Stimulated activated CD4-positive, alpha-beta T cell treated with anti-CD3 and anti-CD28 coated beads, Interleukin-15, amount 100 ng/mL, for 48 hours (primary cell): ENCODE data around the gene TSGA10.
A peak's percentile ranks its signal among the peaks of the same experiment; 100 is the strongest.
"Not testable (repeated sequence)": the region's sequence is repeated elsewhere in the genome, so short reads cannot be mapped to it uniquely, and the experiment has no call there.

Source experiments
- DNase-seq, 2 donors: peaks; one replicate each; pipeline ENCODE4 v3.0.0-alpha.2; 2020; ENCODE audit warnings: low read depth in 2 of 2

Gene TSGA10

DNA sequence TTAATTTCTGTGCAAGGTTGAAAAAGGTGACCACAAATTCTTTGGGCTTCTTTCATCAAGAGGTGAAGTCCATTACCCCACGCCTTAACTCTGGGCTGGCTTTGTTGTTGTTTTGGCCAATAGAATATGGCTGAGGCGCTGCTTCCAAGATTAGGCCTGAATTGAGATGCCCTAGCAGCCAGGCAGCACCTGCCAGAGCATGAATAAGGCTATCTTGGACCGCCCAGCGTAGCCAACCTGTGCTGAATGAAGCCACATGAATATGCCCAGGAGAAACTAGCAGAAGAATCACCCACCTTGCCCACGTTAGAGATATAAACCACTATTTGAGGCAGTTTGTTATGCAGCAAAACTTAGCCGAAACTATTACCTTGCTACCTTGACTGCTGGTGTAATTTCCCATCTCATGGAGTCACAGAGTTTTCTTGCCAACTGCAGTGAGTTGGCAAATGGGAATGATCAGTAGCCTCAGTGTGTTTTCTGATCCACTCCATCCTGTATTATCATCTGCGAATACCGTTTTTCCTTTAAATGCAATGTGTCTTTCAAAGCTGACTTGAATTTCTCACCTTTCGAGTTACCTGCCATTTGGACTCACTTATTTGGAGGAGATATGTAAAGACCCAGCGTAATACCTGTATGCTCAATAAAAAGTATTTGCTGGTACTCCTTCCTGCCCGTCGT lies 679 bp downstream of the TSGA10 start:
- DNase-seq, result no peak

DNA sequence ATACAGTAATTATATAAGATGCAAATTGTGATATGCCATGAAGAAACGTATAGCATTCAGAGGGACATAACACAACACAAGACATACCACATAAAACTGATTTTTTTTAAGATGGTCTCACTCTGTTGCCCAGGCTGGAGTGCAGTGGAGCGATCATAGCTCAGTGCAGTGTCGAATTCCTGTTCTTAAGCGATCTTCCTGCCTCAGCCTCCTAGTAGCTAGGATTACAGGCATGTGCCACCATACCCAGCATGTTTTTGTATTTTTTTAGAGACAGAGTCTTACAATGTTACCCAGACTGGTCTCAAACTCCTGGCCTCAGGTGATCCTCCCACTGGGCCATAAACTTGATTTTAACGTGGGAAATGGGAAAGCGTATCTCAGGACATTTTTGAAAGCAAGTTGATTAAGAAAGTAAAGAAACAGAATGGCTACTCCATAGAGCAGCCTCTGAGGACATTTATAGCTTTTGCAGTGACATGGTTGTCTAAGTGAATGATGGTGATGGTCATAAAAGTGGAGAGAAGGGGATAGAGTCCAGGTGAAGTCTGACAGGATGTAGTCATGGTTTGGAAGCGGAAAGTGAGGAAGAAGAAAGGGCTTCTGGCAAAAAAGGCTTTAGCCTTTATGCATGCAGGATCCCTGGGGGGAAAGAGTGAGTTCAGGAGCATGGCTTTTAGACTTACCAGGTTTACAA lies 2.4 kb downstream of the TSGA10 start:
- no peak for DNase-seq

DNA sequence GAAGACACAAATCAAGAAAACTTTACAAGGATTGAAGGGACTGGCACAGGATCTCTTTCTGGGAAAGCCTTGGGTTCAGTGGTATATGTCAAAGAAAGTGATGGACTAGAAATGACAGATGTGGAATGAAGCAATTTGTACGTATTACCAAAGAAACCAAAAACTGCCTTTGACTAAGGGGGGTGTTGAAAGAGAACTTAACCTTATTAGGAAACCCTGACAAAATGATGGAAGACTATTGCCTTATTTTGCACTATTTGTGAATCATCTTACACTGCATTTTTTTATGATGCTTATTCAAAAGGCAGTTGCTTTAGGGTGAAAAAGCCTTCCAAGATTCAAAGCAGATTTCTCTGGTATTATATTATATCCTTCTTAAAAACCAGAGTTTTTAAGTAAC lies 4.0 kb downstream of the TSGA10 start:
- DNase-seq, result no peak

DNA sequence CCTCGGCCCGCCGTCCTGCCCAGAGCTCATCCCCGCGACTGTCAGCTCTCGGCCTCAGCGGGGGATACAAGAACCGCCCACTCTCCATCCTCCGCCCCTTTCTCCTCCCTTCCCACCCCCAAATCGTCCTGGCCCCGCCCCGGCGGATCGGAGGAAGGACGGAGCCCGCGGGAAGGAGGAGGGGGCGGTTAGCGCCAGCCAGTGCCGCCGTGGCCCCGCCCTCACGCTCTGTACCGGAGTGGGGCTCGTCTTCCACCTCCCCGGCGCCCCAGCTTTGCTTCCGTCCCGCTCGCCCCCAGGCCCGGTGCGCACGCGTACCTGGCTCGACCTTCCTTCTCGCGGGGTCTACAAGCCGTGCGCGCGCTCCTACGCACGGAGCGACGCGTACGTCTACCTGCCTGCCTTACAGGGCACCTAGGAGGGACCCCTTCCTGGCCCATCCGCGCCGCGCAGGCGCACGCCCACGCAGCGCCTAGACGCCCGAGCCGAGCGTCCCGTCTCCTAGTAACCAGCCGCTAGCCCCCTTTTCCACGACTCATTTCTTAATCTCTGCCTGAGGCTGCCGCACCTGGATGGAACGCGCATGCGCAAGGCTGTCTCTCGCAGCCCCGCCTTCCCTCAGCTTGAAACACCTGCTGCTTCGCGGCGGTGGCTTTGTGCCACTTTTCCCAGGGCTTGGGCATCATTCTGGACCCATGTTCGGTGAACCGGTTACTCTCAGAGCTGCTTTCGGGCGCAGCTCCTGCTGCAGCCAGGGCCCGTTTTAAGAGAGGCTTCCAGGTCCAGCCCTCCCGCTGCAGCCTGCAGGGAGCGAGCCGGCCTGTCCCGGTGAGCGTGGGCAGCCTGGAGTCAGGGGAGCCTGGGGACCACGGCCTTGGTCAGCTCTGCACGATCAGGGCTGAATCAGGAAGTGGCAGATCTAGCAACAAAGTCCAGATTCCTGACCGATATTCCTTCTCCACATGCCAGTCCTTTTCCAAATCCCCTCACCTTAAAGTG lies 13.3 kb downstream of the TSGA10 start, which contains the start of gene C2orf15:
C2orf15 (plus strand) TSS at position 598 of the 999 bp plus-strand sequence. CDS start 8,852 bp downstream, outside the sequence.
- peak; percentile 91 to 97 for DNase-seq

DNA sequence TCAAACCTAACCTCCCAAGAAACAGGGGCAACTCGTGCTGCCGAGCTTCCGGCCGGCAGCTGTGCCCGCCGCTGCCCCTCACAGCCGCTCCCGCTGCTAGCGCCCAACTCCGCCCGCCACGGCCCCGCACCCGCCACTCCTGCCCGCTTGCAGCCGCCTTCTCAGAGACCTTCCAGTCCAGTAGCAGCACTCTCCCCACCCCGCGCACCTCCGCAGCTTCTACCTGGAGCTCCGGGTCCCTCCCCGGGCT lies 14.0 kb downstream of the TSGA10 start:
- DNase-seq, result no peak

DNA sequence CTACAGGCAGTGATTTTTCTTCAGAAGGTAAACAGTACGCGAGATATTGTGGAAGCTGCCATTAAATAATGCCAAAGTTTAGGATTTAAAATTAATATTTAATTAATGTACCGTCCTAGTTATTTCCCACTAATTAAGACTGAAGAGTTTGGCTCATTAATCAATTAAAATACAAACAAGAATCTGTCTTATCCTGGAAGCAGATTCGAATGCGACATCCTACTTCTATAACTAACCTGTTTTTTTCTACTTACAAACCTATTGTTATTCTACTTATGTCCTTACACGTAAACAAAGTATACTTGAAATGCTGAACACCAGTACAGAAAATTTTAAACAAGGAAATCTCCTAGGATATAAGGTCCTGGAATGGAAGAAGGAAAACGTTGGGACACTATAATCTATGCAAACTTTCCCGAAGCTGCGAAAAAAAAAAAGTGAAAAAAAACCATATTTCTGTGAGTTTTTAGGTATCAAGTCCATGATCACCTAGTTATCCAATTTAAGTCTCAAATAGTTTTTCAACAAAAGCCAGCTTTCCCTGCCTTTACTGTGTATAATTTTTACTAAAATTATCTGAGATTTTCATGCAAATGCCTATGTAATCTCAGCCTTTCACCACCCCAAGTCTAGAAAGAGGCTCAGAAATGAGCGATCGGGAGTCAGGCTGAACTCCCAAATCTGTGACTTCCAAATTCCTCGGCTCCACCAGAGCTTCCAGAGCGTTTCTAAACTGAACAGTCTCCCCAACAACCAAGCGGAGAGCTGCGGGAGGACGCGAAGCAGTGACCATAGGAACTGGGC lies 14.5 kb downstream of the TSGA10 start:
- DNase-seq, result no peak

DNA sequence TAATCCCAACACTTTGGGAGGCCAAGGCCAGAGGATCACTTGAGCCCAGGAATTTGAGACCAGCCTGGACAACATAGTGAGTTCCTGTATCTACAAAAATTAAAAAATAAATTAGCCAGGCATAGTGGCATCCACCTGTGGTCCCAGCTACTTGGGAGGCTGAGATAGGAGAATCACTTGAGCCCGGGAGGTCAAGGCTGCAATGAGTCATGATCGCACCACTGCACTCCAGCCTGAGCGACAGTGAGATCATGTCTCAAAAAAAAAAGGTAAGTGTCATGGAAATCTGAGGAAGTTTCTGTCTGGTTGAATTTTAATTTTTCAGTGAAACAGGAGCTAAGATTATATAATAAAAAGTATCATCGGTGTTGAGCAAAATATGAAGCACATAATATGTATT lies 15.7 kb downstream of the TSGA10 start:
- DNase-seq, result no peak

DNA sequence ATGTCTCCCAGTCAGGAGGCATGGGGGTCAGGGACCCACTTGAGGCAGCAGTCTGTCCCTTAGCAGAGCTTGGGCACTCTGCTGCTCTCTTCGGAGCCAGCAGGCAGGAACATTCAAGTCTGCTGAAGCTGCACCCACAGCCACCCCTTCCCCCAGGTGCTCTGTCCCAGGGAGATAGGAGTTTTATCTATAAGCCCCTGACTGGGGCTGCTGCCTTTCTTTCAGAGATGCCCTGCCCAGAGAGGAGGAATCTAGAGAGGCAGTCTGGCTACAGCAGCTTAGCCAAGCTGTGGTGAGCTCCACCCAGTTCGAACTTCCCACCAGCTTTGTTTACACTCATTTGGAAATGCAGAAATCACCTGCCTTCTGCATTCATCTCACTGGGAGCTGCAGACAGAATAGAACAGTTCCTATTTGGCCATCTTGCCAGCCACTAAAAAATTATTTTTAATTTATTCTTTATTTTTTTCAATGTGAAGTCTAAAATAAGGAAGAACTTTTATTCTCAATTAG lies 19.6 kb downstream of the TSGA10 start:
- DNase-seq, result not testable (repeated sequence)

DNA sequence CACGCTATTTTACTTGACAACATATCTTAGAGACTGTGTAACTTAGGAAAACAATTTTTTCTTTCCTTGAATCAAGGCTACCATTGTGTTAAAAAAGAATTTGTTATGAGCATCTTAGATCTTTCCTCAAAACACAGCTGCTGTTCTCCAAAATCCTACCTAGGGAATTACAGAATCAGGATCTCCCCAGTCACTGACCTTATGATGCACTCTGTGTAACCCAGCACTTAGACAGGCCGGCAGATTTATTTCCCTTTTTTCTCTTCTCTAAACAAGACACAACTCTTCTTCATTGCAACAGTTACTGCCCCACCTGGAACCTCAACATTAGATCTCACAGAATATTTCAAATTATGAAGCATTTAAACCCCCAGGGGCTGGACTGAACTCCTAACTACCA lies 26.8 kb downstream of the TSGA10 start:
- no peak for DNase-seq

DNA sequence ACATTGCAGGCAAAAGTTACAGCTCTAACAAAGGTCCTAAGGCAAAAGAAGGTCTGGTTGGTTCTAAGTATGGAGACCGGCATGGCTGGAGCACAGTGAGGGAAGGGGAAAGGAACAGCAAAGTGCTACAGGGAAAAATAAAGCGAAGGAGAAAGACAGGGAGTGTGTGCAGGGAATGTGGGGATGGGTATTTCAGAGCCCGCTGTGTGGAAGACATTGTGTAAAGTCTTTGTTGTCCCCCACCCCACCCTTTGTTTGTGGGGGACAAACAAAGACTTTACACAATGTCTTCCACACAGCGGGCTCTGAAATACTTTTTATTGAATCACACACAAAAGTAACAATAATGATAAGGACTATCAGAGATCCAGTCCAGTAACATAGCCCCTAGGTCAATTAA lies 42.1 kb downstream of the TSGA10 start:
- DNase-seq, result no peak

DNA sequence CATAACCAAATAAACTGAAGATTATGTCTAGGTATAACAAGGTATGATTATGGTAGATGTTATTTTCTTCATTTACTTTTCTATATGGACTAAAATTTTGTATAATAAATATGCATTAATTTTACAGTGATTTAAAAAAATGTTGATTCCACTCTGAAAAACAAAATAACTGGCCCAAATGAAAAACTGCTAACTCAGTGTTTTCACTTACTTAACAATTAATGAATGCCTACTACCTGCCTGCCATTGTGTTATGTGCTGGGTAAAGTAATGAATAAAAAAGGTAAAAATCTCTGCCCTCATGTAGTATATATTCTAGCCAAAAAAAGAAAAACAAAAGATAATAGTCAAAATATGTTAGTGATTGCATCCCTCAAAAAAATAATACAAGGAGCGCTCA lies 42.8 kb downstream of the TSGA10 start:
- no peak for DNase-seq

DNA sequence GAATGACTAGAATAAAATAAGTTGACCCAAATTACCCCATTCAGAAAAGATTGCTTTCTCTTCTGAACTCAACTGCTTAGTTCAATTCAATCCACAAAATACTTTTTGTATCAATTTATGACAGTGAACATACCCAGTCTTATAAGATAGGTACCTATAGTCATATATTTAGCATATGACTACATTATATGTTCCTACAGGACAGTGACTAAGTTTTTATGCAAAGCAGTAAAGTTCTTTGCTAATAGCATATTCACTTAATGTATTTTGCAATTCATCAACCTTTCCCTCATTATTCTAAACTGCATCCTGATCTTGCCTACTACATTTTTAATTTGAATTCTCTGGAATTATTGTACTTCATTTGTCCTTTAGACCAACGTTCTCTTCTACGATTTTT lies 43.5 kb downstream of the TSGA10 start:
- DNase-seq, result no peak

DNA sequence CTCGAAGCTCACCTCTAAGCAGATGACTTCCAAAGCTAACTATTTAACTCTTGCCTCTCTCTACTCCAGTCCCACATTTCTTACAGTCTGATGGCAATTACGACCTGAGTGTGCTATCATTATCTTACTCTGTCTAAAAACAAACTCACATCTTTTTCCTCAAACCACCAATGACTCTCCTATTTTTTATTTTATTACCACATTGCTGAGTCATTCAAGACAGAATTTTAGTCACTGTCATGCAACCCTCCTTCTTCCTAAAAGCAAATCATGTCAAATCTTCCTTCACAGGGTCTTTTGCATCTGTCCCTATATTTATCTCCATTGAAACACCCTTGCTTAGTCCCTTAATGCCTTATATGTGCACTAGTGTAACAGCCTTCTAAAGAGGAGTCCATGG lies 47.8 kb downstream of the TSGA10 start:
- DNase-seq, result no peak

DNA sequence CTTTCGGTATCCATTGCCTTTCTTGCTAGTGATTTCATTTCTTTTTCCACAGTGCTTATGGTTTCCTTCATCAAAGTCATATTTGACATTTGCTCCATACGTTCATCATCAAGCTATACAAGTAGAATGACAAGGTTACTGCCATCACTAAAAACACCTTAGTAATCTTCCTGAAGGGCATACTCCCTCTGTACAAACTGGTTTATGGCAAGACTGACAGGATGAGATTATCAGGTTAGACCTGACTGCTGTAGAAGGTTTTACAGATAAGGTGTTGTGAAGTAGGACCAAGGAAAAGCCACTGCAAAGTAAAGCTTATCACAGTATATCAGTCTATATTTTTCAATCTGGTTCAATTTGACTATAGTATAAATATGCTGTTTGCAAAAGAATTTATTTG lies 50.7 kb downstream of the TSGA10 start:
- DNase-seq, result no peak

DNA sequence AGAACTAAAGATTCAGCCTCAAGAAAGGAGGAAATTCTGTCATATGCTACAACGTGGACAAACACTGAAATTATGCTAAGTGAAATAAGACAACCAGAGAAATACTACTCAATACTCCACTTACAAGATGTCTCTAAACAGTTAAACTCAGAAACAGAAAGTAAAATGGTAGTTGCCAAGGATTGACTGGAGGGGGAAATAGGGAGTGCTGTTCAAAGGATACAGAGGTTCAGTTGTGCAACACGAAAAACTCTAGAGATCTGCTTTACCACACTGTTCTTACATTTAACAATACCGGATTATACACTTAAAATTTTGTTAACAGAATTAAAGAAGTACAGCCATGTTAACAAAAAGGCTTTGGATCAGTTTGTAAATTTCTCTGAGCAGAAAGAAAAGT lies 53.0 kb downstream of the TSGA10 start:
- no peak for DNase-seq

DNA sequence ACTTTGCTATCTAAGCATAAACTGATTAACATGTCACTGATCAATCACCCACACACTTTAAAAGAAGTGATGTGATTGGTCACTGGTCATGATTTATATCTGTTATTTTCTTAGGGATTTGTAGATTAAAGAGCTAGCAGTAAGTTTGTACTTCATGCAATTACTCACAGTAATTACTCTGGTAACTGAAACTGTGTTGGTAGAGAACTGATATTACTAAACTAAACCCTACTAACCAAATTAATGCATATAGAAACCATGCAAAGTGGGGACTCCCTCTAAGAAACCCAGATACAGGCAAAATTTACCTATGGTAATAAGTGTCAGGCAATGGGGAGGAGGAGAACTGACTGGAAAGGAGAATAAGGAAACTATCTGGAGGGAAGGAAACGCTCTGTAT lies 58.0 kb downstream of the TSGA10 start:
- no peak for DNase-seq

DNA sequence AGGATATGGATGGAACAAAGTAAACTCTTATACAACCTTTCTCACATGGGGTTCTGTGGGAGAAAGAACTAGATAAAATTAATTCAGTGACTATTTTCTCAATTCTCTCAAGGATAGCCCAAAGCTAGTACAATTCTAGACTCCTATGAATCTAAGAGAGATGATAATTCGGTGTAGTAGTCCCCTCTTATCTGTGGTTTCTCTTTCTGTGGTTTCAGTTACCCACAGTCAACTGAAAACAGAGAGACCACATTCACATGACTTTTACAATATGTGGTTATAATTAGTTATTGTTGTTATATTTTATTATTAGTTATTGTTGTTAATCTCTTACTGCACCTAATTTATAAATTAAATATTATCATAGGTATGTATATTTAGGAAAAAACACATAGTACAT lies 66.7 kb downstream of the TSGA10 start:
- no peak for DNase-seq

DNA sequence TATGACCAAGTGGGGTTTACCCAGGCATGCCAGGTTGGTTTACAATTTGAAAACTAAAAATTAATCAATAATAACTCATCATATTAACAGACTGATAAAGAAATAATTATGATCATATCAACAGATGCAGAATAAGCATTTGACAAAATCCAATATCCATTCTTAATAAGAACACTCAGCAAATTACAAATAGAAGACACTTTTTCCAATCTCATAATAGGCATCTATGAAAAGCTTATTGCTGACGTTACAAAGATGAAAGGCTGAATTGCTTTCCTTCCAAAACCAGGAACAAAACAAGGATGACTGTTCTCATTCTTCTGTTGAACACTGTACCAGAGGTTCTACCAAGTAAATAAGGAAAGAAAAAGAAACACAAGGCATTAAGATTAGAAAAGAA lies 68.4 kb downstream of the TSGA10 start:
- DNase-seq, result no peak

DNA sequence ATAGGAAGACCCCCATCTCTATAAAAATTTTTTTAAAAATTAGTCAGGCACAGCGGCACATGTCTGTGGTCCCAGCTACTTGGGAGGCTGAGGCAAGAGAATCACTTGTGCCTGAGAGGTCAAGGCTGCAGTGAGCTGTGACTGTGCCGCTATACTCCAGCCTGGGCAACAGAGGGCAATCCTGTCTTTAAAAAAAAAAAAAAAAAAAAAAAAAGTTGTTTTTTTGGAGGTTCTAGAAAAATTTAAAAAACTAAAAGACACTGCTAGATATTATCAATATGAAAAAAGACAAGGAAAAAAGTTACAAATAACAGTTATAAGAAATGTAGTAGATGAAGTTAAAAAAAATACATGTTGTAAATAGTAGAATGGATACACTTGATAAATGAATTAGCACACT lies 69.3 kb downstream of the TSGA10 start:
- no peak for DNase-seq

DNA sequence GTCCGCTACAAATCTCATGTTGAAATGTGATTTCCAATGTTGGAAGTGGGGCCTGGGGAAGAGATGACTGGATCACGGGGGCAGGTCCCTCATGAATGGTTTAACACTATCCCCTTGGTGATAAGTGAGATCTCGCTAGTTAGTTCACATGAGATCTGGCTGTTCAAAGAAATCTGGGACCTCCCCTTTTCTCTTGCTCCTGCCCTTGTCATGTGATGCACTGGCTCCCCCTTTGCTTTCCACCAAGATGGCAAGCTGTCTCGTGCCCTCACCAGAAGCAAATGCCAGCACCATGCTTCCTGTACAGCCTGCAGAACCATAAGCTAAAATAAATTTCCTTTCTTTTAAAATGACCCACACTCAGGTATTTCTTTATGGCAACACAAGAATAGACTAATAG lies 70.5 kb downstream of the TSGA10 start:
- no peak for DNase-seq

DNA sequence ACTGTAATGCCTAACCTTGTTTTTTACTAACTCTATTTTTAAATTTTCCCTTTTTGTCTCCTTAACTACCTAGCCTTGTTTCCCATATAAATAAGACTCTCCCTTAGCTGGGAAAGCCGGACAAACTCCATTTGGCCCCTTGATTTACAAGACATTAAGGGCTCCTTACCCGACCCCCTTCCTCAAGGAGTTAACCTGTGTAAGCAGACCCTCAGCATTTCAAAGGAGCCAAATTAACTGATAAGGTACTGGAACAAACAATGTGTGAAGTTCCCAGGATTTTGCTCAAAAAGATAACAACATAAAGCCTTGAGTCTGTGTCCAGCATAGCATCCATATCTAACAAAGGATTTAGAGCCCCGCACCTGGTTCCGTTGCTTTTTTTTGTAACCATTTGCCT lies 72.9 kb downstream of the TSGA10 start:
- DNase-seq, result no peak

DNA sequence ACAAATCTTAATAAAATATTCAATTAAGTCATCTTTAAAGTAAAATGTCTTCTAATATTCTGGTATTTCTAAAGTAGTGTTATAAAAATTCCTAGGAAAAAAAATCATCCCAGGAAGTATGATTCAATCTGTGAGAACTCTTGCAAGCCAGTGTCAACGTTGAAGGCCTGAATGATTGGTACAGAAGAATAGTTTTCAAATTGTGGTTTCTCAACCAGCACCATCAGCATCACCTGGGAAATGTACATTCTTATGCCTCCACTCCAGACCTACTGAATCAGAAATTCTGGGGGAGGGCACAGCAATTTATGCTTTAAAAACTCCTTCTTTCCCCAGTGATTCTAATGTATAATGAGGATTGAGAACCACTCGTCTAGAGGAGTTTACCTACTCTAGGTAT lies 75.5 kb downstream of the TSGA10 start:
- no peak for DNase-seq
